ENCODE data around the gene SPON1. TPM values are rescaled to one million over a fixed set of nuclear protein-coding genes. Genes with fewer than 3 reads are reported as not detected.

The SPON1 gene
- total RNA-seq, 1 donor from 2014 or later = 22.4 TPM

- no peak overlapping the region for H3K4me3 ChIP-seq (ENCODE audit: low read depth, low read length)
- no peak for DNase-seq (ENCODE audit: low read depth)
- TF ChIP-seq, protein P1, sequence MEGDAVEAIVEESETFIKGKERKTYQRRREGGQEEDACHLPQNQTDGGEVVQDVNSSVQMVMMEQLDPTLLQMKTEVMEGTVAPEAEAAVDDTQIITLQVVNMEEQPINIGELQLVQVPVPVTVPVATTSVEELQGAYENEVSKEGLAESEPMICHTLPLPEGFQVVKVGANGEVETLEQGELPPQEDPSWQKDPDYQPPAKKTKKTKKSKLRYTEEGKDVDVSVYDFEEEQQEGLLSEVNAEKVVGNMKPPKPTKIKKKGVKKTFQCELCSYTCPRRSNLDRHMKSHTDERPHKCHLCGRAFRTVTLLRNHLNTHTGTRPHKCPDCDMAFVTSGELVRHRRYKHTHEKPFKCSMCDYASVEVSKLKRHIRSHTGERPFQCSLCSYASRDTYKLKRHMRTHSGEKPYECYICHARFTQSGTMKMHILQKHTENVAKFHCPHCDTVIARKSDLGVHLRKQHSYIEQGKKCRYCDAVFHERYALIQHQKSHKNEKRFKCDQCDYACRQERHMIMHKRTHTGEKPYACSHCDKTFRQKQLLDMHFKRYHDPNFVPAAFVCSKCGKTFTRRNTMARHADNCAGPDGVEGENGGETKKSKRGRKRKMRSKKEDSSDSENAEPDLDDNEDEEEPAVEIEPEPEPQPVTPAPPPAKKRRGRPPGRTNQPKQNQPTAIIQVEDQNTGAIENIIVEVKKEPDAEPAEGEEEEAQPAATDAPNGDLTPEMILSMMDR (conservative IDR thresholded peaks at IDR 0.05; ENCODE audit: low read depth, low read length) = peak; percentile 87
Observed at GRCh38 chr11:13955971-13956421, 6.5 kb upstream of the SPON1 start.

GRCh38 chr11:13956988-13957387 is 5.5 kb upstream of the SPON1 start:
- TF ChIP-seq, protein P1 (conservative IDR thresholded peaks at IDR 0.05; ENCODE audit: low read depth, low read length) = no peak
- H3K4me3 ChIP-seq (ENCODE audit: low read depth, low read length) = no peak overlapping the region
- no peak for DNase-seq (ENCODE audit: low read depth)

- DNase-seq (ENCODE audit: low read depth) = no peak
- H3K4me3 ChIP-seq (ENCODE audit: low read depth, low read length) = no peak overlapping the region
- TF ChIP-seq, protein P1 (conservative IDR thresholded peaks at IDR 0.05; ENCODE audit: low read depth, low read length) = no peak
Observed at GRCh38 chr11:13958641-13959400, 3.7 kb upstream of the SPON1 start.

DNA sequence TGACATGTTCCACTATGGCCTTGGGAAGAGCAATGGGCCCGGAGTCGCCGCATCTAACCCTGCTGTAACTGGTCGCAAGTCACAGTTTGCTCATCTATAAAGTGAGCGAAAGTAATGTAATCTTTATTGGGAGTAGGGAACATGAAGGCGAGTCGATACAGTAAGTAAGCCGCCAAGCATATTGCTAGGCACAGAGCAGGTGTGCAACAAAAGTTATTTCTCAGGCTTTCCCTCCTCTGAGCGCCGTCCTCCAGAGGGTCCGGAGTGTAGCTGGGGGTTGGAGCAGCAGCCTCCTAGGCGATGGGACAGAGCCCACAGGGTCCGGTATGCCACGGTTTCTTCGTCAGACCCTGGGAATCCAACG is 343 bp upstream of the SPON1 start:
- H3K4me3 ChIP-seq (ENCODE audit: low read depth, low read length) = peak overlapping the region; percentile 59
- TF ChIP-seq, protein P1 (conservative IDR thresholded peaks at IDR 0.05; ENCODE audit: low read depth, low read length) = no peak
- DNase-seq (ENCODE audit: low read depth) = no peak

GRCh38 chr11:13963169-13963948 is 836 bp downstream of the SPON1 start:
- TF ChIP-seq, protein P1 (conservative IDR thresholded peaks at IDR 0.05; ENCODE audit: low read depth, low read length) = no peak
- DNase-seq (ENCODE audit: low read depth) = no peak
- peak overlapping the region; percentile 59 for H3K4me3 ChIP-seq (ENCODE audit: low read depth, low read length)

DNA sequence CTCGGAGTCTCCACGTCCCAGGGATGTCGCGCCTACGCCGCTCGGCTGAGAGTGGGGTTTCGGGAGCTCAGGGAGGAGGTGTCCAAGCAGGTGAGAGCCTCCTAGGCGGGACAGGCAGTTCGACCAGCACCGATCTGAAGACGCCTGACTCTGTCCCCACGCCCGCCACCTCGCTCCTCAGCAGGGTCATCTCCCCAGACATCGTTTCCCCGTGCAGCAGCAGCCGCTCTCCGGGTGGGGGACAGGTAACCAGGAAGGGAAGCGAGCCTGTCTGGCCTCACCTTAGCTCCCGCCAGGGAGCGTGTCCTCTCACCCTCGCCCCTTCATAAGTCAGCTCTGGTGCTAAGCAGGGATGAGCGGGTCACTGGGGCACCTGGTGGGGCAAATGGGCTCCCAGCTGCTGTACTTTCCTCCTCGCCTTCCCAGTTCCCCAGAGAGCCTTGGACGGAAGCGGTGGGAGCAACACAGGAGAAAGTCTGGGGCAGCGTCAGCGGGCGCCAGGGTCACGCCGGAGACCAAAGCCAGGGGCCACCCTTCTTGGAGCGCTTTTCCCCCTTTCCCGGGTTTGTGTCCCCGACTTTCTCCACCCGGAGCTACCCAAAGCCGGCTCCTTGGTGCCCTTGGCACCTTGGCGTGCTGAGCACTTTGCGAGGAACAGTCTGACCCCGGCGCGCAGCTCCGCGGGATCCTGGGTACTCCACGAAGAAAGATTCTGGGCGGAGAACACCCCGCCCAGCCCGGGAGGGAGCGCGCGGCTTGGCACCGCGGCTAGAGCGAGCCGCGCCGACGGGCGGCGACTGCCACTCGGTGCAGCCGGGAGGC is 1.6 kb downstream of the SPON1 start:
- TF ChIP-seq, protein P1 (conservative IDR thresholded peaks at IDR 0.05; ENCODE audit: low read depth, low read length) = peak; percentile 15
- peak overlapping the region; percentile 59 for H3K4me3 ChIP-seq (ENCODE audit: low read depth, low read length)
- no peak for DNase-seq (ENCODE audit: low read depth)

Measured in epithelial cell of proximal tubule (primary cell).